Measurements from ENCODE around the gene DNAH11.
"Not testable (repeated sequence)": the region's sequence is repeated elsewhere in the genome, so short reads cannot be mapped to it uniquely, and the experiment has no call there.

The DNAH11 gene

DNA sequence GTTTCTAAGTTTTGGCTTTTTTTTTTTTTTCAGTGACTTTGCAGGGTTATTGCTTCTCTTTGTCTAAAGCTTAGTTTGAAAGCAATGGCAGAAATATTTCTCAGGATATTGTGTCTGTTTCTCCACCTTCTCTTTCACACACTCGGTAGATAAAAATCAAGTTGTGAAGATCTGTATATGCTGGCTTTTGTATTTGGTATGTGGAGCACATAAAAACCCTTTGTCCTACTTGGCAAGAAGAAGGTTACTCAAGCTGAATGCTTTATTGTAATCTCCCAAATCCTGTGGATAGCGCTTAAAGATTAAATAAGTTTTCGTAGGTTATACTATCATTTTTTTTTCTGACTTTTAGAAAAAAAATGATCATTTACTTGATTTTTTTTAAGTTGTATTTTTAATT is 230.5 kb downstream of the DNAH11 start:
- DNase-seq (ENCODE audit: low read depth), result no peak

DNA sequence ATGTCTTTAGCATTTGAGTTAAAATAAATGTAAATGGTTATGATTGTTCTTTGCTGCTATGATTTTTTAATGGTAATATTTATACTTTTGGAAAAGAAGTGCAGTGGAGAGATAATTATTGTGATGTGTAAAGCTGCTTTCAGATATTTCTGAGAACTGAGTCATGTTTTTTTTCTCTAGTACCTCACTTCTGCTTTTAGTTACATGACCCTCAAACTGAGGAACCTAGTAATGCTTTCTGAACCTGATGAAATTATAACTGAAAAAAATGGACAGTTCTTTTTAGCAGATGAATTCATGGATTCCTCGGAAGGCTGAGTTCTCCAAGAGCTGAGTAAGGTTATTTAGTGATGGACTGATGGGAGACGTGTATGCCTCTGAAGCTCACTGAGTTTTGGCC is 235.1 kb downstream of the DNAH11 start:
- DNase-seq (ENCODE audit: low read depth), result no peak

DNA sequence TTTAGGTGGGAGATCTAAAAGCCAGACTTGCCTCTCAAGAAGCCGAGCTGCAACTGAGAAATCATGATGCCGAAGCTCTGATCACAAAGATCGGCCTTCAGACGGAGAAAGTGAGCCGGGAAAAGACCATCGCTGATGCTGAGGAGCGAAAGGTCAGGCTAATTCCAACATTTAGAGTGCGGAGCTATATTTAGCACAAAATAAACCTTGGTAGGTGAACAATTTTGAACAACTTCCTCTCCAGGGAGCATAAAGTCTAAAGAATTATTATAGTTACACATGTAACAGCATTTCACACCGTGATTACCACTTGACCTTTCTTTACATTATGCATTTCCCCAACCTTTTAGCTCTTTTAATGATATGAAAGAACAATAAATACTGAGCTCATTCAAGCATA is 236.1 kb downstream of the DNAH11 start:
- no peak for DNase-seq (ENCODE audit: low read depth)

GRCh38 chr7:21782996-21783395 is 240.2 kb downstream of the DNAH11 start:
- no peak for DNase-seq (ENCODE audit: low read depth)

DNA sequence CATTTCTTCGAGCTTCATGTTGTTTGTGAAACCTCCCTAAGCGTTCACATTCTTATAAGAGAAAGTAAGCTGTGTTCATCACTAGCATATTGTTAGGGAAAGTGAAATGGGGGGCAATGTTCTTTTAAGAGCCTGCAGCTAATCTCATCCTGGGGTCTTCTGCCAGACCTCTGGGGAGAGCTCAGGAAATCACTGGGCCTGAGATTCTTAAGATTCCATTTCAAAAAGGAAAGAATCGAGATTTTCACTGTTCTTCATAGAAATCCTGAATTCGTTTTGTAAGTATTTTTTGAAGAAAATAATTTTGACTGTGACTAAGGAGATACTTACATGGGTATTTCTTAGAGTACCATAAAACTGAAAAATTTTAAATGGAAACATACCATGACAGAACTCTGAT is 242.2 kb downstream of the DNAH11 start:
- DNase-seq (ENCODE audit: low read depth), result no peak

DNA sequence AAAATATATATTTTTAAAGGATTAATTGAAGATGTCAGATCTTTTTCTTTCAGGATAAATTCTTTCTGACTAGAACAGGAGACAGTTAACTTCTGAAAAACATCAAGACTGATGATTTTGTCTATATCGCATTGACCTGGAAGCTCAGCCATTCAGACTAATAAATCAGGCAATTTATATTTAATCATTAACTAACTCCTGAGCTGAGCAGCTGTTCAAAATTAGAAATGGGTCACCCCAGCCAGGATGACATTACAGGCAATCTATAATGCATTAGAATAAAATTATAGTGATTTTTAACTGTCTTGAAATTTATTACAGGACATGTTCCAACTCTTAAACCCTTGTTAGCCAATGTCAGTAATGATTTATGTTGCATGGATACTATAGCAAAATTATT is 263.0 kb downstream of the DNAH11 start:
- DNase-seq (ENCODE audit: low read depth), result no peak

- peak; percentile 23 for DNase-seq (ENCODE audit: low read depth)
Observed at GRCh38 chr7:21806388-21806787, 263.5 kb downstream of the DNAH11 start.

GRCh38 chr7:21819048-21819447 is 276.2 kb downstream of the DNAH11 start:
- no peak for DNase-seq (ENCODE audit: low read depth)

DNA sequence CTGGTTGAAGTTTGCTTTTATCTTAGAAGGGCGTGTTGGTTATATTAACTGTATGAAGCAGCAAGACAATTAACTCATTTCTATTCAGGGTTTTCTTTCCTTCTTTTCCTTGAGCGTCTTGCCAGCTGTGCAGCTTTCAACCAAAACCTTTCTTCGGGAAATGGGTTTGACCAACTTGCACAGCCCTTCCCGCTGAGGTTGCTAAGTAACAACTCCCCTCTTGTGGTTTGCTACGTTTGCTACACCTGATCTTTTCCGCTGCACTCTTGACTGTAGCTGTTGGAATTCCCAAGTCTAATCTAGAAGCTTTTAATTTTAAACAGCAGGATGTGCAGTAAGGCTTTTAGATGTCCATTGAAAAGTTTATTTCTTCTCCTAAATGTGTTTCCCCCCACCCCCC is 286.0 kb downstream of the DNAH11 start:
- no peak for DNase-seq (ENCODE audit: low read depth)

- DNase-seq (ENCODE audit: low read depth), result no peak
Observed at GRCh38 chr7:21829731-21830130, 286.9 kb downstream of the DNAH11 start.

- DNase-seq (ENCODE audit: low read depth), result peak; percentile 19
Observed at GRCh38 chr7:21844742-21845141, 301.9 kb downstream of the DNAH11 start.

GRCh38 chr7:21850531-21851285 is 307.9 kb downstream of the DNAH11 start:
- peak; percentile 77 for DNase-seq (ENCODE audit: low read depth)

DNA sequence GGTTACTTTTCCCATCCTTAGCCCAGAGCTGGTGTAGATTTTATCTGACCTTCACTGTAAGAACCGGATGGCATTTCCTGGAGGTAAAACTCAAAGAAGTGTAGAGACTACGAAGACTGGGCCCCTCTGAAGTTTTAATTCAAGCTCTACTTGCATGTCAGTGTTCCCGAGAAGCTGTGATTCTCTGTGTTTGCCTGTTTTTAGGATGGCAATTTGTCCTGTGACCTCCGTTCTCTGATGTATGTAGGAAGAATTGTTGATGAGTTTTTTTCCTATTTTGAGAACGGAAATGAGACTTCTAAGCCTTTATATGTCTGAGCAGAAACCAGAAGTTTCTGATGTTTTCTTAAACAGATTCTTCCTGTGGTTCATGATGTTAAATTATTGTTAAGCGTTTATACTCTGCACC is 308.7 kb downstream of the DNAH11 start:
- DNase-seq (ENCODE audit: low read depth), result no peak

DNA sequence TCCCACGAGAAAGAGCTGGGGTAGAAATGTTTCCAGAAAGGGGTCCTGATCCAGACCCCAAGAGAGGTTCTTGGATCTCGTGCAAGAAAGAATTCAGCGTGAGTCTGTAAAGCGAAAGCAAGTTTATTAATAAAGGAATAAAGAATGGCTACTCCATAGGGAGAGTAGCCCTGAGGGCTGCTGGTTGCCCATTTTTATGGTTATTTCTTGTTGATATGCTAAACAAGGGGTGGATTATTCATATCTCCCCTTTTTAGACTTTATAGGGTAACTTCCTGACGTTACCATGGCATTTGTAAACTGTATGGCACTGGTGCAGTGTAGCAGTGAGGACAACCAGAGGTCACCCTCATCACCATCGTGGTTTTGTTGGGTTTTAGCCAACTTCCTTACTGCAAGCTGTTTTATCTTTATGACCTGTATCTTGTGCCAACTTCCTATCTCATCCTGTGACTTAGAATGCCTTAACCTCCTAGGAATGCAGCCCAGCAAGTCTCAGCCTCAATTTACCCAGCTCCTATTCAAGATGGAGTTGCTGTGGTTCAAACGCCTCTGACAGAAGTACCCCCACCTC is 322.9 kb downstream of the DNAH11 start:
- peak; percentile 34 for DNase-seq (ENCODE audit: low read depth)

- no peak for DNase-seq (ENCODE audit: low read depth)
Observed at GRCh38 chr7:21866731-21867130, 323.9 kb downstream of the DNAH11 start.

- no peak for DNase-seq (ENCODE audit: low read depth)
Observed at GRCh38 chr7:21867226-21867625, 324.4 kb downstream of the DNAH11 start.

DNA sequence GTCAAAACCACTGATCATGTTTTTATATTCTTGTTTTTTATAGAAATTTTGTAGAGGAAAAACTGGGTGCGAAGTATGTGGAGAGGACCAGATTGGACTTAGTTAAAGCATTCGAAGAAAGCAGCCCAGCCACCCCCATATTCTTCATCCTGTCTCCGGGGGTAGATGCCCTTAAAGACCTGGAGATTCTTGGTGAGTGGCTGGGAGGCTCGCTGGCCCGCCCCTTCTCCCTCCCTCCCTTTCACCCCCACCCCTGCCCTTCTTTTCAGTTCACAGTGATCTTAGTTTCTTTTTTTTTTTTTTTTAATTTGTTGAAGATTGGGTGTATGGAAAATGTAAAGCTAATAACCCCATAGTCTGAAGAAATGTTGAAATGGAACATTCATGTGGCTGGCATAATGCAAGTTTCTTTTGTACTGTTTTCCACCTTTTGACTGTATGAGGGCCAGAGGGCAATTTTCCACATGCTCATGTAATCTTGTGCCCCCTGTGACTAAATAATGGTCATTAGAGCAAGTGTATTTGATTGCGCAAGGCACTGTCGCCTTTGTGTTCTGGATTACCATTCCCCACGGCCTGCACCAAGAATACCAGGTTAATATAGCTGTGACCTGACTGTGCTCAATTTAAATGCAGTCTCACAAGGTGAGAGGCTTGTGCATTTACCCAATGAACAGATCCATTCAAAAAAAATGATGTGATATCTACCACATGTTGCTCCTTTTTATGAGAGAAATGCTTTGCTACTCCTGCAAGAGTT is 325.2 kb downstream of the DNAH11 start:
- no peak for DNase-seq (ENCODE audit: low read depth)

DNA sequence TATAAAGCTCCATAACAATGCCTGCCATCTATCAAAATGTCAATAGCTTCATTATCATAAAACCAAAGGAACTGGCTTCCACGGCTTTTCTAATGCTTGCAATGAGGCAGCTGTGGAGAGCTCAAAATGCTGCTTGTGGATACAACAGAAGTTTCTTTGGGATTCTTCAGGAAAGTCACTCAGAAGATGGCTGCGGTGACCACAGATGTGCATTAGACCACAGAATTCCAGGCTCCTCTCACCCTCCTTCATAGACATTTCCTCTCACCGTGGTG is 325.7 kb downstream of the DNAH11 start:
- no peak for DNase-seq (ENCODE audit: low read depth)

- DNase-seq (ENCODE audit: low read depth), result peak; percentile 73
Observed at GRCh38 chr7:21869785-21870402, 327.1 kb downstream of the DNAH11 start.

GRCh38 chr7:21883069-21883468 is 340.2 kb downstream of the DNAH11 start:
- no peak for DNase-seq (ENCODE audit: low read depth)

DNA sequence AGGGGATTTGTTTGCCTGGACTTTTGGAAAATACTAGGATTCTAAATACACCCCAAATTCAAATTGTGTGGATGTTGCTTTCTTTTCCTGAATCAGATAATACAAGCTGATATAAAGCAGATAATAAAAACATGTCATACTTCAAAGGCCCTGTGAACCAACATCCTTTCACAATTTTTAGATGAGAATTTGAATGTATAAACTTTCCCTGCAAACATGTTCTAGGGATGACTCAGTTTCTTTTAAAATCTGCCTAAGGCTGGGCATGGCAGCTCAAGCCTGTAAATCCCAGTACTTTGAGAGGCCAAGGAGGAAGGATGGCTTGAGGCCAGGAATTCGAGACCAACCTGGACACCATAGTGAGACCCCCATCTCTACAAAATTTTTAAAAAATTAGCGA is 340.7 kb downstream of the DNAH11 start:
- not testable (repeated sequence) for DNase-seq (ENCODE audit: low read depth)

DNA sequence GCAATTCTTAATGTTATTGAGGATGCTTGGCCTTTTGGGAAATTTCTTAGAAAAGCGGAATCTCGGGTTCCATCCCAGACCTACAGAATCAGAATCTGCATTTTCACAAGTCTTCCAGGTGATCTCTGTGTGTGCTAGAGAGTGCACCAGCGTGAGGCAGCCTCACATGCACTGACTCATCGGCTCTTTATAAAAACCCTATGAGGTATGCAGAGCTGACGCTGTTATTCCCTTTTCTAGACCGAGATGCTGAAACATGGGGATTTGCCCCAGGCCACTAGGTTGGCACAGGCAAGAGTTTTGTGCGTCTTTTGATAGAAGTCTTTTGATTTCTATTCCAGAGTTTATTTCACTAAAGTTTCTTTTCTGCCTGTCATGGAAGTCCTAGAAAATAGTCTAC is 341.7 kb downstream of the DNAH11 start:
- DNase-seq (ENCODE audit: low read depth), result no peak

GRCh38 chr7:21886396-21886795 is 343.6 kb downstream of the DNAH11 start:
- no peak for DNase-seq (ENCODE audit: low read depth)

Measured in amniotic epithelial cell (primary cell).